ENCODE measurements around the gene PCED1B.

DNA sequence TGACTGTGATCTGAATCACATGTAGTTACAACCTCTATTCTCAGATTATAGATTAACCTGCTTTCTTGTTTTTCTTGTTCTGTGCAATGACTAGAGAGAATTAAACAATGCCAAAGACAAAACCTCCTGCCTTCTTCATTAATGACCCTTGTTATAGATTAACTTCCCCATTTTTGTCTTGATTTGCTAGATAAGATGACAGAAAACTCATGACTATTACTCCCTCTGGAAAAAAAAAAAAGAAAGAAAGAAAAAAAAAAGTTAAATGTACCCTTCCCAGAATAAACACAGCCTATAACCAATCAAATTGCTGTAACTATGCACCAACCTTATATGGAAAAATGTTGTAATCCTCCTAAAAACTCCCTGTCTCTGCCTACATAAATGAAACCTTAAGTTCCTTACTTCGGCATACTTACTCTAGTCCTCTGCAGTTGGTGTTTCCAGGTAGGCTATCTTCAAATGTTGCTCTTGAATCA is 41.1 kb upstream of the PCED1B start:
- no peak for TF ChIP-seq POLR2A (IDR thresholded peaks at IDR 0.05)
- TF ChIP-seq, protein P1, sequence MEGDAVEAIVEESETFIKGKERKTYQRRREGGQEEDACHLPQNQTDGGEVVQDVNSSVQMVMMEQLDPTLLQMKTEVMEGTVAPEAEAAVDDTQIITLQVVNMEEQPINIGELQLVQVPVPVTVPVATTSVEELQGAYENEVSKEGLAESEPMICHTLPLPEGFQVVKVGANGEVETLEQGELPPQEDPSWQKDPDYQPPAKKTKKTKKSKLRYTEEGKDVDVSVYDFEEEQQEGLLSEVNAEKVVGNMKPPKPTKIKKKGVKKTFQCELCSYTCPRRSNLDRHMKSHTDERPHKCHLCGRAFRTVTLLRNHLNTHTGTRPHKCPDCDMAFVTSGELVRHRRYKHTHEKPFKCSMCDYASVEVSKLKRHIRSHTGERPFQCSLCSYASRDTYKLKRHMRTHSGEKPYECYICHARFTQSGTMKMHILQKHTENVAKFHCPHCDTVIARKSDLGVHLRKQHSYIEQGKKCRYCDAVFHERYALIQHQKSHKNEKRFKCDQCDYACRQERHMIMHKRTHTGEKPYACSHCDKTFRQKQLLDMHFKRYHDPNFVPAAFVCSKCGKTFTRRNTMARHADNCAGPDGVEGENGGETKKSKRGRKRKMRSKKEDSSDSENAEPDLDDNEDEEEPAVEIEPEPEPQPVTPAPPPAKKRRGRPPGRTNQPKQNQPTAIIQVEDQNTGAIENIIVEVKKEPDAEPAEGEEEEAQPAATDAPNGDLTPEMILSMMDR (IDR thresholded peaks at IDR 0.05), result no peak

Measured in testis (tissue), 2 donors.